CD4-positive, alpha-beta T cell treated with Interleukin-17A for 4 hours (primary cell): ENCODE results near the gene B4GALT7.
"Not testable (repeated sequence)": the region's sequence is repeated elsewhere in the genome, so short reads cannot be mapped to it uniquely, and the experiment has no call there.

Experiments used
- DNase-seq: peaks from one replicate; pipeline ENCODE4 v3.0.0-alpha.2; 2020; ENCODE audit warnings: mixed read lengths

Gene B4GALT7

GRCh38 chr5:177610131-177610769 lies 10.3 kb downstream of the B4GALT7 start:
- DNase-seq = no peak

- DNase-seq = no peak
These were observed 11.0 kb downstream of the B4GALT7 start for GRCh38 chr5:177610770-177611445.

DNA sequence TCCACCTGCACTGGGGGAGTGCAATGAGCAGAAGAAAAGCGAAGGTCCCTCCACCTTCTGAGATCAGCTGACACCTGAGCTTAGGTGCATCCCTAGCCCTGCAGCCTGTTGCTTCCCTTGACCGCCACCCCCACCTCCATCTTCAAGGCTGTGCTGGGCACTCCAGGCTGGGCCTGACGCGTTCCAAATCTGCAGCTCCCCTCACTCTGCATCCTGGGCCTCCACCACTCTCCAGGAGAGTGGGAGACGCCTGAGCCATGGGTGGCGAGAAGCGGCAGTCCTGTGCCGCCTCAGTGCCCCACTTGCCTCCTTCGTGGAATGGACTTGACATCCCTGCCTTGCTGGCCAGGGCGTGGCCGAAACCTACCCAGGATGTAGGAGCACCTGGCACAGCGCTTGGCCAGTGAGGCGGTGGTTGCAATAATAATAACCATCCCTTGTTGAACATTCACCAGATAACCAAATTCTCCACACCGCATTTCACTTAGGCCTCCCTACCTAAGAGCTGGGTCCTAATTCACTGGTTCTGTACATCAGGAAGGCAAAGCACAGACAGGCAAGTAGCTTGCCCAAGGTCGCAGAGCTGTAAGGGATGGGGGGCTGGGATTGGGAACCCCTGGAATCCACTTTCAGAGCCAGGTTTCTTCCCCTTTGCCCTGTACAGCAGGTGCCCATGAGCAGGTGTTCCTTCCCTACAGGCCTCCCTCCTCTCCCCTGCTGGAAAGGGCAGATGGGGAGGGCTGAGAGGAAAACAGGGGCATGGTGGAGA lies 11.7 kb downstream of the B4GALT7 start:
- DNase-seq = no peak

DNA sequence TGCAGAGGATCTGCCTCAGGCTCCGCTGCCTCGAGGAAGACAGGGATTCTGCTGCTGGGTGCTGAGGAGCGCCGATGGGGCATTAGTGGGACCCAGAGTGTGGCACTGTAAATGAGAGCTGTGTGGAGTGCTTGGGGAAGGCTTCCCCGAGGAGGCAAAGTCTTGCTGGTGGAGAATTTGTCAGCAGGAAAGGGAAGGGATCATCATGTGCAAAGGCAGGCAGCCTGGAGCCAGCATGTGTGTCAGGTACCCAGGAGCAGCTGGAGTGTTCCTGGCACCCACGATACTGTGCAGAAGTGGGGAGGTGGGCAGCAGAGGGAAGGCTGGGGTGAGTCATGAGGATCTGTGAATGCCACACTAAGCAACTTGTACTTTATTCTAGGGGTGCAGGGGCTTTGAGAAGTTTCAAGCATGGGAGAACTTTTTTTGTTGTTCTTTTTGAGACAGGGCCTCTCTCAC lies 12.3 kb downstream of the B4GALT7 start:
- no peak for DNase-seq

DNA sequence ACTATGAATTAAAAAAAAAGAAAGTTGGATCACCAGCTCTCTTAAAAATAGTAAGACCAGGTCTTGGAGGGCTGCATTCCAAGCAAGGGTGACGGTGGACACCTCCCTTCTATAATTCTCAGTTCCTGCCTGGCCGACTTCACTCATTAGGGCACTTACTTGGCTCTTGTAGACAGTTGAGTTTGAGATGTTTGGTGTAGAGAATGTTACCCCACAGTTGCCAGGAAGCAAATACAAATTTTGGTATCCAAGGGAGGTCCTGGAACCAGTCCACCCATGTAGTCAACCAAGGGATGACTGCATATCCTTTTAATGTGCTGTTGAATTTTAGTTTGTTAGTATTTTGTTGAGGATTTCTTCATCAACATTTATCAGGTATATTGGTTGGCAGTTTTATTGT lies 20.6 kb downstream of the B4GALT7 start:
- DNase-seq = no peak

- not testable (repeated sequence) for DNase-seq
These were observed 24.2 kb downstream of the B4GALT7 start for GRCh38 chr5:177624172-177624571.

DNA sequence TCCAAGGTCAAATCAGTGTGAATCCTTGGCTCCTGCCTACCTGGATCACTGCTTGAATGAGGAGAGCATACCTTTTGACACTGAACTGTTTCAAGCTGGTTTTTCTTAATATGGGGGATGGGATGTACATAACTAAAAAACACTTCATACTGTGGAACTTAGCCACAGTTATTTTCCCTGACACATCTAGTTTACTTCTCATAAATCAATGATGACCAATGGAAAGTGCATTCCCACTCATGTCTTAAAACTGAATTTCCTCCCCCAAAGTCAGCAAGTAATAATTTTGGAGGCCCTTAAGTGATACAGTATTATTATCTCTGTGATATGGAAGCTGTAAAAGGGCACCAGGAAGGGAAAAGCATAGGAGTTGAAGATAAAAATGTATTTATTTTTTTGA lies 30.3 kb downstream of the B4GALT7 start:
- DNase-seq = not testable (repeated sequence)

GRCh38 chr5:177634912-177635311 lies 35.0 kb downstream of the B4GALT7 start:
- not testable (repeated sequence) for DNase-seq

GRCh38 chr5:177645462-177645861 lies 45.5 kb downstream of the B4GALT7 start:
- not testable (repeated sequence) for DNase-seq

GRCh38 chr5:177651235-177651634 lies 51.3 kb downstream of the B4GALT7 start:
- not testable (repeated sequence) for DNase-seq

- DNase-seq = not testable (repeated sequence)
These were observed 57.9 kb downstream of the B4GALT7 start for GRCh38 chr5:177657846-177658245.

DNA sequence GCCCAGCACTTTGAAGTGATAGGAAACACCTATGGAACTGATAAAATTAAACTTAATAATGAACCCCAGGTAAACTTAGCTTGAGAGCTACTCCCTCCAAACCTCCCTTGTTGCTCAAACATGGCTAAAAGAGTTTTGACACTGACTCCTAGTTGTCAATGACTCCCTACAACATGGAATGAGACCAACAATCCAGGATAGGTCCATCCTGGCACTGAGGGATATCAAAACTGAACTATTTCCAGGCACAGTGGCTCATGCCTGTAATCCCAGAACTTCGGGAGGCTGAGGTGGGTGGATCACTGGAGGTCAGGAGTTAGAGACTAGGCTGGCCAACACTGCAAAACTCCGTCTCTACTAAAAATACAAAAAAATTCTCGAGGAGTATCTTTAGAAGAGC lies 58.6 kb downstream of the B4GALT7 start:
- DNase-seq = not testable (repeated sequence)
